IPS-NIHi7 (cell line): ENCODE results near the gene CDC42BPB.

Experiments used
- DNase-seq: peaks from one replicate; pipeline ENCODE4 v3.0.0; 2012; ENCODE audit warnings: mixed read lengths; ENCODE audit errors: extremely low spot score

CDC42BPB gene

DNA sequence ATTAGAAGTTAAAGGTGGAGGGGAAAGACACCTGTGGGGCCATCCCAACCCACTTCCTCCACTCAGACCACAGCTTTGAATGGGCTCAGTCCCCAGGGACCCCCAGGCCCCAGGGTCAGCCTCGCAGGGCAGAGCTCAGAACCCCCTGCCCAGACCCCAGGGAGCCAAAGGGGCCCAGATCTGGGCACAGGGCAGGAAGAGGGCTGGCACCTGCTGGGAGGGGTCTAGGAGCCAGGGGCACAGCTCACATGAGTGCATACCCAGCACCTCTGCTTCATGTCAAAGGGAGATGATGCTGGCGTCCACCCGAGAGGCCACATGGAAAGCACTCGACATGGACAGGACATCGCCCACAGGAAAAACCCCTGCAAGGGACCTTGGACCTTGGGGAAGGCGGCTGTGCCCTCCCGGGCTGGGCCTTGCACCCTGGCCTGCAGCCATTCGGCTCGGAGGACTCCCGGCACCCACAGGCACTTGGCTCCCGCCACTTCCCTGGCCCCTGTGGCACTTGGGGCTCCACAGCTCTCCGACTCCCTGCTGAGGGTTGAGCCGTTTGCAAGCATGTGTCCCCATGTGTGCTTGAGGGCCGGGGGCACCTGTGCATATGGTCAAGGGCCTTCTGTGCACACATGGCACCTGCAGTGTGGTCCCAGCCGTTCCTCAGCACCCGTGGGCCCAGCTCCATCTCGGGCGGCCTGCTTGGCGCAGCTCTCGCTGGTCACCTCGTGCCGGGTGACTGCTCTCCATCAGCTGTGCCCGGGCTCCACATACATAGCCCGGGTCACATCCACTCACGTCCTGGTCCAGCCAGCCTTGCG lies 142.7 kb downstream of the CDC42BPB start:
- DNase-seq = no peak

GRCh38 chr14:102913341-102914211 lies 143.8 kb downstream of the CDC42BPB start:
- DNase-seq = no peak

- DNase-seq = no peak
These were observed 145.2 kb downstream of the CDC42BPB start for GRCh38 chr14:102911991-102912761.

GRCh38 chr14:102911541-102911951 lies 145.8 kb downstream of the CDC42BPB start:
- DNase-seq = no peak

GRCh38 chr14:102910442-102910841 lies 146.9 kb downstream of the CDC42BPB start:
- no peak for DNase-seq

GRCh38 chr14:102909911-102910310 lies 147.4 kb downstream of the CDC42BPB start:
- no peak for DNase-seq

DNA sequence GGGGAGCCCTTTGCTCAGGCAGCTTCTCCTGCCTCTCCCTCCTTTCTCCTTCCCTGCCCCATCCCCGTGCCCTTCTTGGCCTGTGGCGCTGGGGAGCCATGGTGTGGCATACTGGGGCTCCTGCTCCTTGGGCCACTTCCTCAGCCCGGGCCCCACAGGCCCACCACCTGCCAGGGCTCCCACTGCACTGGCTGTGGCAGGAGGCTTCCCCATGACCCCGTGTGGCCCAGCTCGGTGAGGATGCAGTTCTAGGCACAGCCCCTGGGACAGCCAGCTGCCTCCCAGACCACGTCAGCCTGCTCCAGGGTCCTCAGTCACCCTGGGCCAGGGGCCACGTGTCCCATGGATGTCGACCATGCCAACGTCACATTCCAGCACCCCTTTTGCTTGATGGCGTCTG lies 147.9 kb downstream of the CDC42BPB start:
- no peak for DNase-seq

DNA sequence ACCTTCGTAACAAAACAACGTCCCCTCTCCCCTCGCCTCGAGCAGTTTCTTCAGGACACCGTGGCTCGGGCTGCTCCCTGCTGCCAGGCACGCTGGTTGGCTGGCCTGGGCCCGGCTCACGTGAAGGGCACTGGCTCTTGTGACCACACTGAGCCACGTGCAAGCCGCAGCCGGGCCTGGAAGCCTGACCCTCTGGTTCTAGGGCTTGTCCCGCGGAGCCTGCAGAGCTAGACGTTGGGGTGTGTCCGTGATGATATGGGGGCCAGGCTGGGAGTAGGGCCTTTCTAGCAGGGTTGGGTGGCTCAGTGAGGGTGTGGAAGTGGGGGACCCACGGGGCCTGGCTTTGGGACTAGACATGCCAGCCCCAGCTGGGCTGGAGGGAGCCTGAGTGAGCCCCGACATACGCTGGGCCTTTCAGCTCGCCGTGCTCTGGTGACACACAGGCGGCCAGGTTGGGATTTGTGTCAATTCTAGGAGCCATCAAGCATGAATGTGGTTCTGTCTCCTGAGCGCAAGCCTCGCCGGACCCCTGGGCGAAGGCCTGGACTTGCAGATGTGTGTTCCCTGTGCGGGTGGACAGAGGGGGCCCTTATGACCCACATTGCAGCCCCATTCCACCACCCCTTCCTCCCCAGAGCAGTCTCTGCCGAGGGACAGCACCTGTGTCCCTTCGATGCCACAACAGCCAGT lies 148.4 kb downstream of the CDC42BPB start:
- no peak for DNase-seq

DNA sequence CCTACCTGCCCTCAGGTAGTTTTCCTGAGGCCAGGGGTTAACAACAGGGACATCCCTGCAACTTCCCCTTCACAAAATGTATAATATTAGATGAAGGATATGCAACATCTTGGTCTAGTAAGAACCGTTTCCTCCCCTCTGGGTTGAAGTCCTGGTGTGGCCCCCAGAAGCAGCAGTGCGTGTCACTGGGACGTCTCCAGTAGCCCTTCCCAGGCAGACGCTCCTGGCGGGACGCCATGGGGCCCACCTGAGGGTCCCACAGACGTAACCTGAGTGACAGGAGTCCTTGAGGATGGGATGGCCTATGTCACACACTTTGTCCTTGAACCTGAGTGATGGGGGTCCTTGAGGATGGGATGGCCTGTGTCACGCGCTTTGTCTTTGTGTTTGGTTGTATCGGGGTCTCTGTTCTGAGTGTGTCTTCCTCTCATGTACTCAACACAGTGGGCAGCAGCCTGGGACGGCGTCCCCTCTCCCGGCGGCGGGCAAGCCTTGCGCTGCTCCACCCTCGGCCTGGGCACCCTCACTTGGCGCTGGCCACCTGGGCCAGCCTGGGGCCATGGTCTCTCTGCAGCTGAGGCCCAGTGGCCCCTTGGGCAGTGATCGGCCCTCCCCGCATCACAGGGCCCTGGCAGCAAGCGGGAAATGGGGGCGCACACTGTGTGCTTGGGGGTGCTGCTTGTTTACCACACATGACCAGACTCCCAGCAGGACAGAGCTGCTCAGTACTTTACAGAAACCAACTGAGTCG lies 149.2 kb downstream of the CDC42BPB start:
- DNase-seq = no peak

- DNase-seq = no peak
These were observed 150.0 kb downstream of the CDC42BPB start for GRCh38 chr14:102907303-102907844.

- DNase-seq = no peak
These were observed 150.6 kb downstream of the CDC42BPB start for GRCh38 chr14:102906616-102907302.

- no peak for DNase-seq
These were observed 151.9 kb downstream of the CDC42BPB start for GRCh38 chr14:102905116-102906108.

DNA sequence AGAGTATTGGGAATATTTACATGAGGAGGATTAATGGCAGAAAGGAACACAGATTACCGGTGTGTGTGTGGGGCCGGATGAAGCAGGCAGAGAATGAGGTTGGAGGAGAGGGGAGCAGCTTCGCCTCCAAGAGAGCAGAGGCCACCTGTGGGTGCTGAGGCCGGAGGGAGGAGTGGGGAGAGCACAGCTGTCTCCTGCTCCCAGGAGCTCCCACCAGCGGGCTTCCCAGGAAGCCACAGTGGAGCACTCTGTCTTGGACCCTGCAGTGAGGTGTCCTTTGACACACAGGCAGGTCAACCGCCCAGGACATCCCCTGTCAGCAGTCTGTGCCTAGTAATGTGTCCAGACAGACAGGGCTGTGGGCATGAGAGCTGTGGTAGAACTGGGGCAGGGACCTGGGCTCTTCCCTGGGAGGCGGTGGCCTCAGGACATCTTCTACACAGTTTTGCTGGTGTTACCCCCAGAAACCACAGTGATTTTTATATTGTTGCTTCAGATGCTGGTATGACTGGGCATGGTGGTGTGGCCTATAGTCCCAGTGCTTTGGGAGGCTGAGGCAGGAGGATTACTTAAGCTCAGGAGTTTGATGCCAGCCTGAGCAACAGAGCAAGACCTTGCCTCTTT lies 153.3 kb downstream of the CDC42BPB start:
- DNase-seq = no peak

- DNase-seq = no peak
These were observed 154.0 kb downstream of the CDC42BPB start for GRCh38 chr14:102903248-102903888.

- DNase-seq = no peak
These were observed 154.7 kb downstream of the CDC42BPB start for GRCh38 chr14:102902523-102903247.

GRCh38 chr14:102902086-102902485 lies 155.3 kb downstream of the CDC42BPB start:
- no peak for DNase-seq

- DNase-seq = no peak
These were observed 155.7 kb downstream of the CDC42BPB start for GRCh38 chr14:102901633-102902032.
